Heart left ventricle (tissue), 13 donors: Measurements from ENCODE around the gene TAS1R3.

Experiments
- CTCF ChIP-seq, 12 donors: fragments of 200-600 bp; sonication (generic) in 4 of 12; IDR thresholded peaks; one replicate each; pipeline versions ENCODE4 v1.5.0 to v1.8.0; 2018 to 2022; ENCODE audit warnings: antibody characterized with exemption in 12 of 12, mild to moderate bottlenecking in 5 of 12
- POLR2A ChIP-seq, 2 donors: fragments of 450-650 bp; IDR thresholded peaks; one replicate each; pipeline ENCODE4 v1.6.1; 2017; ENCODE audit warnings: antibody characterized with exemption in 2 of 2, mild to moderate bottlenecking in 2 of 2, moderate library complexity in 2 of 2
- donor health status: ischemic (EF 13 %, LVEDD 7.1; RV severe dilation, severe dysfunction).
- donor health status: DM: no; HTN: yes; CAD: no.
- donor health status: DM: no; HTN: no; CAD: no.
- donor health status: ischemic (EF 25% LVEDD 6.9; RV normal size, moderate dysfunction).
- donor health status: ischemic (EF 25% LVEDD 5.7; RV mildly dilated, moderate dysfunction).
- donor health status: ischemic (EF 35%, LVEDD 5.7; RV mildly dilated, moderate dysfunction).
- donor health status: nonischemic (EF 11% LVEDD 7.7; RV severe dilation, severe dysfunction).
- donor health status: DM: yes; HTN: yes; CAD: no.
- donor health status: PGD.
- donor health status: ischemic (EF 29% LVEDD 5.4; RV normal size, mild dysfunction).
- donor health status: nonischemic (EF 23%, LVEDD 6.1; RV moderate dilation, normal function).

- no peak for TF ChIP-seq CTCF (IDR thresholded peaks at IDR 0.05)
- no peak for TF ChIP-seq POLR2A (IDR thresholded peaks at IDR 0.05)
These were observed 49.4 kb upstream of the TAS1R3 start for GRCh38 chr1:1281533-1282321.
